PC-3 (cell line): Measurements from ENCODE around the gene MUSTN1. TPM values are rescaled to one million over a fixed set of nuclear protein-coding genes. Genes with fewer than 3 reads are reported as not detected.
A peak's percentile ranks its signal among the peaks of the same experiment; 100 is the strongest.

Experiments used
- ATAC-seq: fragments of 200-7000 bp; cut with Tn5 transposase; 2 replicates; pipeline ENCODE4 v1.9.1; 2020; ENCODE audit warnings: mild to moderate bottlenecking, moderate library complexity
- BruUV-seq: library from RNA; stranded (reverse); fragments of 400-500 nt; replicated peaks from 2 replicates; lab custom pipeline; 2021; lab: Mats Ljungman, UMichigan
- CTCF ChIA-PET: fragments of 300-600 bp; sonication (Branson Sonifier 250); formaldehyde crosslinking; loops from one replicate; lab custom pipeline; 2022; ENCODE audit warnings: antibody characterized with exemption; lab: Charles Lee
- POLR2A ChIA-PET: fragments of 300-600 bp; sonication (Branson Sonifier 250); formaldehyde crosslinking; loops from one replicate; lab custom pipeline; 2022; ENCODE audit warnings: antibody characterized with exemption; ENCODE audit not compliant: unreplicated experiment; lab: Charles Lee
- DNase-seq: peaks from one replicate; pipeline ENCODE4 v3.0.0-alpha.2; 2015
- H2AFZ ChIP-seq: fragments of 300-600 bp; sonication (generic); 2 replicates; pipeline ENCODE4 v1.6.0; 2016; ENCODE audit warnings: antibody characterized with exemption, low read length
- H3F3A ChIP-seq: fragments of 300-600 bp; sonication (generic); one replicate; pipeline ENCODE4 v1.6.0; 2017; ENCODE audit warnings: antibody characterized with exemption, low read length, control low read depth, mild to moderate bottlenecking; ENCODE audit not compliant: unreplicated experiment
- H3K27ac ChIP-seq: fragments of 300-600 bp; sonication (generic); 2 replicates; pipeline ENCODE4 v1.5.1; 2016; ENCODE audit warnings: mild to moderate bottlenecking, low read length
- H3K27me3 ChIP-seq: fragments of 300-600 bp; sonication (generic); 2 replicates; pipeline ENCODE4 v1.6.1; 2016; ENCODE audit warnings: low read length, mixed read lengths
- H3K36me3 ChIP-seq: fragments of 300-600 bp; sonication (generic); 2 replicates; pipeline ENCODE4 v1.6.1; 2016; ENCODE audit warnings: low read depth, mixed run types, low read length, mixed read lengths
- H3K4me1 ChIP-seq: fragments of 300-600 bp; sonication (generic); 2 replicates; pipeline ENCODE4 v1.5.1; 2016; ENCODE audit warnings: low read length; ENCODE audit not compliant: insufficient read depth
- H3K4me2 ChIP-seq: fragments of 300-600 bp; sonication (generic); 2 replicates; pipeline ENCODE4 v1.6.0; 2016; ENCODE audit warnings: low read length
- H3K4me3 ChIP-seq: fragments of 300-600 bp; sonication (generic); 2 replicates; pipeline ENCODE4 v1.5.1; 2016; ENCODE audit warnings: mild to moderate bottlenecking, low read length, mixed read lengths
- H3K79me2 ChIP-seq: fragments of 300-600 bp; sonication (generic); 2 replicates; pipeline ENCODE4 v1.6.1; 2017; ENCODE audit warnings: low read length, mixed read lengths
- H3K9ac ChIP-seq: fragments of 300-600 bp; sonication (generic); 2 replicates; pipeline ENCODE4 v1.6.0; 2016; ENCODE audit warnings: mild to moderate bottlenecking, low read length
- H3K9me2 ChIP-seq: fragments of 300-600 bp; sonication (generic); replicated peaks from 2 replicates; pipeline ENCODE4 v1.6.1; 2016; ENCODE audit warnings: mixed run types, low read length, mixed read lengths
- H3K9me3 ChIP-seq: fragments of 300-600 bp; sonication (generic); 2 replicates; pipeline ENCODE4 v1.6.1; 2016; ENCODE audit warnings: low read length, mixed read lengths
- H4K20me1 ChIP-seq: fragments of 300-600 bp; sonication (generic); 2 replicates; pipeline ENCODE4 v1.6.1; 2016; ENCODE audit warnings: low read length, mixed read lengths
- CTCF ChIP-seq: fragments of 300-600 bp; sonication (generic); conservative IDR thresholded peaks from 2 replicates; pipeline ENCODE4 v1.5.1; 2017; ENCODE audit warnings: antibody characterized with exemption, low read depth, mild to moderate bottlenecking, low read length
- EZH2 ChIP-seq: fragments of 300-600 bp; sonication (generic); IDR thresholded peaks from one replicate; pipeline ENCODE4 v1.6.1; 2017; ENCODE audit warnings: antibody characterized with exemption, mild to moderate bottlenecking, low read length; ENCODE audit not compliant: unreplicated experiment
- EZH2phosphoT487 ChIP-seq: fragments of 300-600 bp; sonication (generic); IDR thresholded peaks from 2 replicates; pipeline ENCODE4 v1.6.1; 2018; ENCODE audit warnings: mild to moderate bottlenecking, antibody characterized with exemption, low read length, borderline replicate concordance
- intact Hi-C: fragments of 100-400 bp; cut with micrococcal nuclease; formaldehyde crosslinking; loops from 2 replicates; pipeline ENCODE4 v1.9.0; 2023
- total RNA-seq: library from RNA; depleted of rRNA; stranded (reverse); fragments of >200 nt; gene quantifications from 2 replicates; pipeline ENCODE4 v1.2.3, GENCODE V29; 2014

The MUSTN1 gene
- total RNA-seq, 1 experiment from 2014 or later, result 0.66 TPM

- Histone ChIP-seq H3K4me3 (no peak overlapping the region), H3K27me3 (no peaks in the 10 kb centered on the region), H3K79me2 (no peaks in the 10 kb centered on the region), H3K36me3 (peaks cover 3% of the 10 kb centered on the region; the same call in 1 of the 2 replicates), H4K20me1 (no peaks in the 10 kb centered on the region), H3F3A (no peaks in the 10 kb centered on the region), H2AFZ (no peak overlapping the region), H3K4me1 (no peaks in the 10 kb centered on the region), H3K9ac (no peak overlapping the region), H3K9me2 (no peaks in the 10 kb centered on the region), H3K27ac (no peak overlapping the region), H3K9me3 (no peaks in the 10 kb centered on the region), H3K4me2 (no peak overlapping the region)
- no peak for TF ChIP-seq EZH2phosphoT487
- peak; percentile 52 for TF ChIP-seq CTCF
- intact Hi-C loops, result no loop called here
- ChIA-PET CTCF (interaction anchor here (0.6 kb wide), 1 partner anchor 15 kb away, joined by 3 read pairs; no protein-coding TSS in a partner anchor), POLR2A (interaction anchor here (0.6 kb wide), 1 partner anchor 87 kb away, joined by 3 read pairs; no protein-coding TSS in a partner anchor)
- no peak for ATAC-seq
- no TSS peak for BruUV-seq
- DNase-seq, result no peak
Measured at GRCh38 chr3:52845691-52846431, 11.0 kb upstream of the MUSTN1 start.

DNA sequence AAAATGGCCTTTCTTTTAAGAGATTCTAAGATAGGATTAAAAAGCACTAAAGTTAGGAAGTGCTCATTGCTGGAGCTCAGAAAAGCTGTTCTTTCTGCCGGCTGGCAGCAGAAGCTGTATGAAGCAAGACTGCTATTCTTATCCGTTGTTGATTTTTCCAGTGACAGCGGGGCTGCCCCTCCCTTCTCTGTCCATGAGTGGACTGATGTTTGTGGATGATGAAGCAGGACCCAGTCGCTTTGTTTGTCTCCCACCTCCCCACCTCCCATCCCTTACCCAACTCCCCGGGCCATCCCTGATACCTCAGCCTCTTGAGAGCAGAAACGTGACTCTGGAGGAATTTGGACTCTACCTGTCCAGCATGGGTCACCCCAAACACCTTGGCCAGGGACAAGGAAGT is 10.3 kb upstream of the MUSTN1 start:
- TF ChIP-seq EZH2 (no peak), CTCF (no peak), EZH2phosphoT487 (no peak)
- CTCF ChIA-PET, result interaction anchor here (0.6 kb wide), 1 partner anchor 14 kb away, joined by 3 read pairs; no protein-coding TSS in a partner anchor

More for the DNA sequence above, 10.3 kb upstream of the MUSTN1 start:
- Histone ChIP-seq H3K27me3 (no peaks in the 10 kb centered on the region), H3K4me2 (no peak overlapping the region), H3K4me3 (no peak overlapping the region), H3K9ac (no peak overlapping the region), H2AFZ (no peak overlapping the region), H3K9me2 (no peaks in the 10 kb centered on the region), H3K36me3 (peaks cover 3% of the 10 kb centered on the region; the same call in 1 of the 2 replicates), H3K79me2 (no peaks in the 10 kb centered on the region), H3K4me1 (no peaks in the 10 kb centered on the region), H3K27ac (no peak overlapping the region), H3F3A (no peaks in the 10 kb centered on the region), H3K9me3 (no peaks in the 10 kb centered on the region), H4K20me1 (no peaks in the 10 kb centered on the region)
- intact Hi-C loops, result no loop called here
- no TSS peak for BruUV-seq
- no peak for DNase-seq
- ATAC-seq, result no peak
- POLR2A ChIA-PET, result no interaction called here
